Epithelial cell of esophagus (primary cell): ENCODE measurements around the gene RAD51B.
A peak's percentile ranks its signal among the peaks of the same experiment; 100 is the strongest.

Experiments used
- DNase-seq: peaks from one replicate; pipeline ENCODE4 v3.0.0; 2010; ENCODE audit warnings: low read depth
- H3K4me3 ChIP-seq: 2 replicates; pipeline ENCODE4 v1.5.1; 2011; ENCODE audit warnings: mild to moderate bottlenecking, low read length, control low read depth
- CTCF ChIP-seq: IDR thresholded peaks from 2 replicates; pipeline ENCODE4 v1.5.1; 2011; ENCODE audit warnings: low read depth, mild to moderate bottlenecking, low read length, control low read depth, inconsistent platforms; ENCODE audit not compliant: insufficient read depth; ENCODE audit errors: missing control alignments

Gene RAD51B

GRCh38 chr14:68593806-68594536 lies 774.4 kb downstream of the RAD51B start:
- no peak for DNase-seq
- TF ChIP-seq CTCF = no peak
- H3K4me3 ChIP-seq = no peak overlapping the region

GRCh38 chr14:68594737-68595380 lies 775.3 kb downstream of the RAD51B start:
- peak; percentile 27 for DNase-seq
- no peak for TF ChIP-seq CTCF
- H3K4me3 ChIP-seq = no peak overlapping the region

- no peak for DNase-seq
- TF ChIP-seq CTCF = no peak
- H3K4me3 ChIP-seq = no peak overlapping the region
Measured at GRCh38 chr14:68596211-68596610, 776.6 kb downstream of the RAD51B start.

- no peak for DNase-seq
- H3K4me3 ChIP-seq = no peak overlapping the region
- no peak for TF ChIP-seq CTCF
Measured at GRCh38 chr14:68596701-68597100, 777.1 kb downstream of the RAD51B start.

GRCh38 chr14:68598089-68598488 lies 778.5 kb downstream of the RAD51B start:
- TF ChIP-seq CTCF = no peak
- H3K4me3 ChIP-seq = no peak overlapping the region
- no peak for DNase-seq

GRCh38 chr14:68598621-68599447 lies 779.3 kb downstream of the RAD51B start:
- peak; percentile 88 for DNase-seq
- no peak overlapping the region for H3K4me3 ChIP-seq
- TF ChIP-seq CTCF = no peak
